Endothelial cell of umbilical vein (primary cell): ENCODE results near the gene TCF7L2. TPM values are rescaled to one million over a fixed set of nuclear protein-coding genes. Genes with fewer than 3 reads are reported as not detected.

Experiments
- BruUV-seq: library from RNA; stranded (reverse); fragments of 400-500 nt; replicated peaks from 2 replicates; lab custom pipeline; 2021; lab: Mats Ljungman, UMichigan
- CTCF ChIA-PET: fragments of 300-600, 350-600 bp; sonication (Branson Sonifier 250); formaldehyde crosslinking; loops from one replicate; lab custom pipeline; 2021; ENCODE audit warnings: antibody characterized with exemption, inconsistent platforms; lab: Charles Lee
- POLR2A ChIA-PET: fragments of 300-600, 350-600 bp; sonication (Branson Sonifier 250); formaldehyde crosslinking; loops from one replicate; lab custom pipeline; 2021; ENCODE audit warnings: antibody characterized with exemption, inconsistent platforms; lab: Charles Lee
- DNase-seq: peaks from one replicate; pipeline ENCODE4 v3.0.0-alpha.2; 2011; ENCODE audit warnings: low read depth, low spot score
- FAIRE-seq: peaks from 2 replicates; lab custom pipeline; 2011; peaks lifted over from hg19 to GRCh38; lab: Jason Lieb, UNC
- H2AFZ ChIP-seq: 2 replicates; pipeline ENCODE4 v1.6.0; 2012; ENCODE audit warnings: low read depth, low read length, control low read depth, inconsistent platforms
- H3K27ac ChIP-seq: 2 replicates; pipeline ENCODE4 v1.5.1; 2011; ENCODE audit warnings: low read depth, mild to moderate bottlenecking, control low read depth, low read length, moderate library complexity; ENCODE audit not compliant: insufficient read depth
- H3K27me3 ChIP-seq, 2 experiments: 2 replicates each; pipeline versions ENCODE4 v1.6.0 to v1.6.1; 2011; ENCODE audit warnings: low read length in 2 of 2, mixed read lengths in 1 of 2; ENCODE audit not compliant: control insufficient read depth in 2 of 2, insufficient read depth in 2 of 2
- H3K36me3 ChIP-seq, 2 experiments: 2 replicates in 1 of 2; 3 replicates in 1 of 2; pipeline ENCODE4 v1.5.1; 2011; ENCODE audit warnings: low read length in 2 of 2, mild to moderate bottlenecking in 1 of 2, moderate library complexity in 1 of 2; ENCODE audit not compliant: control insufficient read depth in 2 of 2, insufficient read depth in 2 of 2; ENCODE audit errors: extremely low read depth in 1 of 2
- H3K4me1 ChIP-seq: 3 replicates; pipeline ENCODE4 v1.5.1; 2011; ENCODE audit warnings: mild to moderate bottlenecking, low read length; ENCODE audit not compliant: control insufficient read depth, insufficient read depth; ENCODE audit errors: extremely low read depth
- H3K4me2 ChIP-seq: 2 replicates; pipeline ENCODE4 v1.6.1; 2011; ENCODE audit warnings: low read length, control low read depth, mixed read lengths; ENCODE audit not compliant: insufficient read depth
- H3K4me3 ChIP-seq, 3 experiments: fragments of 200-600 bp in 1 of 3; sonication (generic), shearing (Covaris generic) in 1 of 3; replicated peaks in 1 of 3; 2 replicates each; pipeline ENCODE4 v1.5.1; 2011 to 2016; ENCODE audit warnings: control low read depth in 3 of 3, low read length in 3 of 3, mild to moderate bottlenecking in 2 of 3, inconsistent platforms in 1 of 3, low read depth in 1 of 3, moderate library complexity in 1 of 3; ENCODE audit not compliant: insufficient read depth in 1 of 3
- H3K79me2 ChIP-seq: 2 replicates; pipeline ENCODE4 v1.6.0; 2012; ENCODE audit warnings: low read length, inconsistent platforms; ENCODE audit not compliant: control insufficient read depth, insufficient read depth
- H3K9ac ChIP-seq: replicated peaks from 2 replicates; pipeline ENCODE3; 2011; ENCODE audit warnings: low read length, control low read depth; ENCODE audit not compliant: insufficient read depth; ENCODE audit errors: extremely low read depth
- H3K9me1 ChIP-seq: replicated peaks from 3 replicates; pipeline ENCODE4 v1.6.0; 2011; ENCODE audit warnings: mild to moderate bottlenecking, low read length; ENCODE audit not compliant: control insufficient read depth, insufficient read depth; ENCODE audit errors: extremely low read depth
- H3K9me3 ChIP-seq: replicated peaks from 2 replicates; pipeline ENCODE4 v1.5.1; 2012; ENCODE audit warnings: low read length, inconsistent platforms; ENCODE audit not compliant: control insufficient read depth, insufficient read depth
- H4K20me1 ChIP-seq: replicated peaks from 2 replicates; pipeline ENCODE3; 2011; ENCODE audit warnings: mild to moderate bottlenecking, low read length; ENCODE audit not compliant: control insufficient read depth, insufficient read depth; ENCODE audit errors: extremely low read depth
- CTCF ChIP-seq, 2 donors: IDR thresholded peaks; 1 replicate in 1 of 2; 2 replicates in 1 of 2; pipeline ENCODE4 v1.5.1; 2011; ENCODE audit warnings: low read length in 2 of 2, mild to moderate bottlenecking in 2 of 2, moderate library complexity in 2 of 2, control low read depth in 1 of 2, inconsistent platforms in 1 of 2, low read depth in 1 of 2; ENCODE audit not compliant: insufficient read depth in 1 of 2; ENCODE audit errors: extremely low read depth in 1 of 2
- EZH2 ChIP-seq: IDR thresholded peaks from 2 replicates; pipeline ENCODE4 v1.6.1; 2012; ENCODE audit warnings: borderline replicate concordance, low read depth, mild to moderate bottlenecking, moderate library complexity, low read length, inconsistent platforms; ENCODE audit not compliant: severe bottlenecking
- FOS ChIP-seq: IDR thresholded peaks from 2 replicates; pipeline ENCODE4 v1.6.1; 2011; ENCODE audit warnings: mild to moderate bottlenecking, low read length, moderate library complexity, borderline replicate concordance; ENCODE audit not compliant: insufficient read depth
- GATA2 ChIP-seq: IDR thresholded peaks from 2 replicates; pipeline ENCODE4 v1.7.0; 2011; ENCODE audit warnings: low read depth, mild to moderate bottlenecking, moderate library complexity, mixed read lengths, low read length; ENCODE audit not compliant: insufficient read length, insufficient read depth
- JUN ChIP-seq: IDR thresholded peaks from 2 replicates; pipeline ENCODE4 v1.6.1; 2011; ENCODE audit warnings: borderline replicate concordance, low read depth; ENCODE audit not compliant: insufficient read length, insufficient read depth
- MAX ChIP-seq: IDR thresholded peaks from 2 replicates; pipeline ENCODE4 v1.6.1; 2011; ENCODE audit not compliant: insufficient read depth, insufficient read length
- MYC ChIP-seq: IDR thresholded peaks from one replicate; pipeline ENCODE4 v1.6.1; 2011; ENCODE audit warnings: mild to moderate bottlenecking, low read depth, low read length
- POLR2A ChIP-seq: IDR thresholded peaks from 2 replicates; pipeline ENCODE4 v1.6.1; 2012; ENCODE audit warnings: low read depth, mild to moderate bottlenecking, control low read depth, low read length
- POLR2AphosphoS5 ChIP-seq: IDR thresholded peaks from 2 replicates; pipeline ENCODE4 v1.6.1; 2012; ENCODE audit warnings: low read depth, mild to moderate bottlenecking, control low read depth, low read length, moderate library complexity; ENCODE audit not compliant: insufficient read depth
- dilution Hi-C: fragments of 300-500 bp; cut with MboI; formaldehyde crosslinking; loops from one replicate; pipeline ENCODE4 v1.15.0; 2019; ENCODE audit warnings: low sequenced_read_pairs; ENCODE audit not compliant: extremely low pct_ligation_motif_present
- intact Hi-C: fragments of 100-400 bp; cut with micrococcal nuclease; formaldehyde crosslinking; loops from one replicate; pipeline ENCODE4 v1.10.0; 2022
- polyA plus RNA-seq, 4 experiments: library from polyadenylated mRNA; depleted of rRNA in 3 of 4; stranded (reverse) in 3 of 4; unstranded in 1 of 4; fragments of >200 nt; gene quantifications; 2 replicates each; pipeline versions ENCODE4 v1.2.1 to v1.2.3, GENCODE V29; 2011 to 2012; ENCODE audit warnings: missing spikeins in 1 of 4
- total RNA-seq: library from RNA; stranded (reverse); gene quantifications from 2 replicates; pipeline ENCODE4 v1.2.3, GENCODE V29; 2021

The TCF7L2 gene
- total and polyA plus RNA-seq, 2 donors (not counting 3 experiments of a cell fraction or from before 2014, with no cell fraction given): 9.9 to 21.8 TPM

GRCh38 chr10:113122947-113123346 lies 172.9 kb downstream of the TCF7L2 start:
- peaks cover 7% of the 10 kb centered on the region for H4K20me1 ChIP-seq
- no peaks in the 10 kb centered on the region for H3K27me3 ChIP-seq
- FAIRE-seq (no peak), DNase-seq (no peak)
- H3K9ac ChIP-seq: no peak overlapping the region
- dilution Hi-C loops: loop anchor here (25.0 kb wide), 1 partner anchor 561 kb away; no protein-coding TSS in a partner anchor
- H3K79me2 ChIP-seq: no peaks in the 10 kb centered on the region
- no peaks in the 10 kb centered on the region for H3K9me3 ChIP-seq
- POLR2A ChIA-PET: no interaction called here
- TF ChIP-seq MYC: no peak
- no peak for TF ChIP-seq MAX
- H3K4me1 ChIP-seq: peaks cover 4% of the 10 kb centered on the region
- no TSS peak for BruUV-seq
- H3K27ac ChIP-seq: no peak overlapping the region
- no peaks in the 10 kb centered on the region for H3K36me3 ChIP-seq
- no peaks in the 10 kb centered on the region for H3K9me1 ChIP-seq
- no peak overlapping the region for H3K4me2 ChIP-seq
- intact Hi-C loops: no loop called here
- CTCF ChIA-PET: no interaction called here
- H2AFZ ChIP-seq: no peak overlapping the region
- no peak overlapping the region for H3K4me3 ChIP-seq

- H3K4me3 ChIP-seq: no peak overlapping the region
- H3K36me3 ChIP-seq: no peaks in the 10 kb centered on the region
- H4K20me1 ChIP-seq: peaks cover 7% of the 10 kb centered on the region
- TF ChIP-seq CTCF (IDR thresholded peaks at IDR 0.05; ENCODE audit: extremely low read depth in 1 of 2, insufficient read depth in 1 of 2, low read depth in 1 of 2, low read length in 2 of 2) (no peak), POLR2AphosphoS5 (no peak), FOS (no peak), GATA2 (no peak), POLR2A (no peak), MAX (no peak), EZH2 (no peak), MYC (no peak), JUN (no peak)
- H3K9me1 ChIP-seq: no peaks in the 10 kb centered on the region
- ChIA-PET CTCF (interaction anchor here (1.2 to 3.4 kb wide), 5 partner anchors 13 to 648 kb away, joined by 3 to 21 read pairs (median 5); no protein-coding TSS in a partner anchor), POLR2A (interaction anchor here (0.5 kb wide), 1 partner anchor 105 kb away, joined by 3 read pairs; no protein-coding TSS in a partner anchor)
- H3K4me1 ChIP-seq: peaks cover 4% of the 10 kb centered on the region
- H3K79me2 ChIP-seq: no peaks in the 10 kb centered on the region
- no peak overlapping the region for H2AFZ ChIP-seq
- no peaks in the 10 kb centered on the region for H3K9me3 ChIP-seq
- no peak for FAIRE-seq
- H3K27me3 ChIP-seq: no peaks in the 10 kb centered on the region
- no peak overlapping the region for H3K4me2 ChIP-seq
- BruUV-seq: no TSS peak
- DNase-seq: no peak
- intact Hi-C loops: loop anchor here (5.0 kb wide), 1 partner anchor 398 kb away; no protein-coding TSS in a partner anchor
- H3K27ac ChIP-seq: no peak overlapping the region
- H3K9ac ChIP-seq: no peak overlapping the region
- dilution Hi-C loops: loop anchor here (25.0 kb wide), 1 partner anchor 562 kb away; no protein-coding TSS in a partner anchor
Observed at GRCh38 chr10:113124724-113125123, 174.7 kb downstream of the TCF7L2 start.
